Fibroblast of skin of right biceps (primary cell): ENCODE data around the gene AGAP1.
"Not testable (repeated sequence)": the region's sequence is repeated elsewhere in the genome, so short reads cannot be mapped to it uniquely, and the experiment has no call there.

ENCODE experiments used
- DNase-seq: peaks from one replicate; pipeline ENCODE4 v3.0.0-alpha.2; 2013

Gene AGAP1

GRCh38 chr2:235747786-235748091 is 253.9 kb downstream of the AGAP1 start:
- no peak for DNase-seq

- peak; percentile 73 for DNase-seq
Observed at GRCh38 chr2:235749121-235749770, 255.4 kb downstream of the AGAP1 start.

- DNase-seq, result no peak
Observed at GRCh38 chr2:235749771-235750160, 255.9 kb downstream of the AGAP1 start.

GRCh38 chr2:235752846-235753245 is 259.0 kb downstream of the AGAP1 start:
- no peak for DNase-seq

- DNase-seq, result no peak
Observed at GRCh38 chr2:235754357-235755207, 260.7 kb downstream of the AGAP1 start.

GRCh38 chr2:235756491-235756890 is 262.6 kb downstream of the AGAP1 start:
- DNase-seq, result no peak

GRCh38 chr2:235757212-235757611 is 263.4 kb downstream of the AGAP1 start:
- no peak for DNase-seq

GRCh38 chr2:235757640-235758039 is 263.8 kb downstream of the AGAP1 start:
- no peak for DNase-seq

GRCh38 chr2:235762832-235763598 is 269.2 kb downstream of the AGAP1 start:
- no peak for DNase-seq

- no peak for DNase-seq
Observed at GRCh38 chr2:235763816-235764215, 270.0 kb downstream of the AGAP1 start.

- not testable (repeated sequence) for DNase-seq
Observed at GRCh38 chr2:235764478-235764877, 270.6 kb downstream of the AGAP1 start.

GRCh38 chr2:235765181-235765820 is 271.5 kb downstream of the AGAP1 start:
- DNase-seq, result peak; percentile 68

- DNase-seq, result peak; percentile 78
Observed at GRCh38 chr2:235766278-235766677, 272.4 kb downstream of the AGAP1 start.

GRCh38 chr2:235768606-235769005 is 274.8 kb downstream of the AGAP1 start:
- no peak for DNase-seq

- no peak for DNase-seq
Observed at GRCh38 chr2:235769046-235769445, 275.2 kb downstream of the AGAP1 start.

- no peak for DNase-seq
Observed at GRCh38 chr2:235770909-235771820, 277.3 kb downstream of the AGAP1 start.

- DNase-seq, result peak; percentile 8
Observed at GRCh38 chr2:235773188-235773928, 279.5 kb downstream of the AGAP1 start.

- DNase-seq, result no peak
Observed at GRCh38 chr2:235774153-235774870, 280.5 kb downstream of the AGAP1 start.

- no peak for DNase-seq
Observed at GRCh38 chr2:235776531-235776930, 282.7 kb downstream of the AGAP1 start.

GRCh38 chr2:235779444-235779896 is 285.6 kb downstream of the AGAP1 start:
- DNase-seq, result peak; percentile 61

- no peak for DNase-seq
Observed at GRCh38 chr2:235780401-235780800, 286.6 kb downstream of the AGAP1 start.
